ENCODE data around the gene AMN1.
"Not testable (repeated sequence)": the region's sequence is repeated elsewhere in the genome, so short reads cannot be mapped to it uniquely, and the experiment has no call there.

Gene AMN1

DNA sequence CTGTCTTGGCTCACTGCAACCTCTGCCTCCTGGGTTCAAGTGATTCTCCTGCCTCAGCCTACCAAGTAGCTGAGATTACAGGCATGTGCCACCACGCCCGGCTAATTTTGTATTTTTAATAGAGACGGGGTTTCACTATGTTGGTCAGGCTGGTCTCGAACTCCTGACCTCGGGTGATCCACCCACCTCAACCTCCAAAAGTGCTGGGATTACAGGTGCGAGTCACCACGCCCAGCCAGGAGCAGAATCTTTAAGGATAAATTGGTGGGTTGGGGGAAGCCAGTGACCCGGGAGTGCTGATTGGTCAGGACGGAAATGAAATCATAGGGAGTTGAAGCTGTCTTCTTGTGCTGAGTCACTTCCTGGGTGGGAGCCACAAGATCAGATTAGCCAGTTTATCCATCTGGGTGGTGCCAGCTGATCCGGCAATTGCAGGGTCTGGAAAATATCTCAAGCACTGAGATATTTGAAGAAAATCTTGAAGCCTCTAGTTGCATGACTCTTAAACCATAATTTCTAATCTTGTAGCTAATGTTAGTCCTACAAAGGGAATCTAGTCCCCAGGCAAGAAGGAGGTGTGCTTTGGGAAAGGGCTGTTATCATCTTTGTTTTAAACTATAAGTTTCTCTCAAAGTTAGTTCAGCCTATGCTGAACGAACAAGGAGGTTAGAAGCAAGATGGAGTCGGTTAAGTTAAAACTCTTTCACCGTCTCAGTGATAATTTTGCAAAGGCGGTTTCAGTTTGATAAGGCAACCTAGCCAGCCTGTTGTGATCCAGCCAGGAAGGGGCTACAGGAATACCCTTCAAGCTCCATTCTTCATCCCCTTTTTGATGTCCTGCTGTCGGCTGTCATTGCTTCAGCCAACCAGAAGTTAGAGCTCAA lies 5.0 kb upstream of the AMN1 start:
- not testable (repeated sequence) for DNase-seq (ENCODE audit: low spot score)

DNA sequence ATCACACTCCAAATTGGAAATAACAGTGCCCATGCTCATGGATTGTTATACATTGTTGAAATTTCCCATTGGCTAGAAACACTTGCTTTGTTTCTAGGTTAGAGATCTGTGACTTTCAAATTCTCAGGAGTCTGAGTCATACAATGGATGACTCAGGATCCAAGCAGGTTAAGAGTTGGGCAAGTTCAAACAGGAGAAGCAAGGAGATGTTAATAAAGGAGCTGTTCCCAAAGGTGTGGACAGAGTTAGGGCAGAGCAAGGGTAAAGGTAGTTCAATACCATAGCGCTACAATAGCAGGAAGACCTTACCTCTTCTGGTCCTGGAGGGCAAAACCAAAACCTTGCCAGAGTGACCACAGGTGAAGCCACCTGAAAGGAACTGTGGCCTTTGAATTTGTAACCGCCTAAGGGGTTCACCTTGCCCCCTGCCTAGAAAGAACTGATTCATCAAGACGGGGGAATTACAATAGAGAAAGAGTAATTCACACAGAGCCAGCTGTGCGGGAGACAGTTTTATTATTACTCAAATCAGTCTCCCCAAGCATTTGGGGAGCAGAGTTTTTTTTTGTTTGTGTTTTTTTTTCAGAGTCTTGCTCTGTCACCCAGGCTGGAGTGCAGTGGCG lies 4.2 kb upstream of the AMN1 start:
- no peak for DNase-seq (ENCODE audit: low spot score)

DNA sequence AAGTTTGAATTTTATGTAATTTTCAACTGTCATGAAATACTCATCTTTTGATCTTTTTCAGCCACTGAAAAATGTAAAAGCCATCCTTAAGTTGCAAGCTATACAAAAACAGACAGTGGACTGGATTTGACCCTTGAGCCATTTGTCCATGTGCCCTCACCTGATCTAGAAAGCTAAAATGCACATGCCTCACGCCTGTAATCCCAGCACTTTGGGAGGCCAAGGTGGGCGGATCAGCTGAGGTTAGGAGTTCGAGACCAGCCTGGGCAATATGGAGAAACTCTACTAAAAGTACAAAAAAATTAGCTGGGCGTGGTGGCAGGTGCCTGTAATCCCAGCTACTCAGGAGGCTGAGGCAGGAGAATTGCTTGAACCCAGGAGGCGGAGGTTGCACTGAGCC lies 2.4 kb upstream of the AMN1 start:
- not testable (repeated sequence) for DNase-seq (ENCODE audit: low spot score)

DNA sequence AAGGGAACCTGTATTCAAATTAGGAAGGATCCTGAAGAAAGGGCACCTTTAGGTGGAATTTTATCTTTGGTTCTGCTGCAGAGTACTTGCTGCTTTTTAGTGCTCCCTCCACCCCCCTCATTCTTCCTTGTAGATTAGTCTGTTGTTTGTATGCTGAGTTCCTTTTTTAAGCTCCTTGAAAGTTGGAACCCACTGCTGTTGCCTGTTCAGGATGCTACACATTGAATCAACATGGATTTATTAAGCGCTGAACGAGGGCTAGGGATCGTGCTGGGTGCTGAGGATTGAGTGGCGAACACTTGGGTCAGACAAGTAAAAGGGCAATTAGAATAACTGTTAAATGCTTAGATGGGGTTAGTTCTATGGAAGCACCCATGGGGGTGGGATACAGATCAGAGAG lies 884 bp upstream of the AMN1 start:
- no peak for DNase-seq (ENCODE audit: low spot score)

DNA sequence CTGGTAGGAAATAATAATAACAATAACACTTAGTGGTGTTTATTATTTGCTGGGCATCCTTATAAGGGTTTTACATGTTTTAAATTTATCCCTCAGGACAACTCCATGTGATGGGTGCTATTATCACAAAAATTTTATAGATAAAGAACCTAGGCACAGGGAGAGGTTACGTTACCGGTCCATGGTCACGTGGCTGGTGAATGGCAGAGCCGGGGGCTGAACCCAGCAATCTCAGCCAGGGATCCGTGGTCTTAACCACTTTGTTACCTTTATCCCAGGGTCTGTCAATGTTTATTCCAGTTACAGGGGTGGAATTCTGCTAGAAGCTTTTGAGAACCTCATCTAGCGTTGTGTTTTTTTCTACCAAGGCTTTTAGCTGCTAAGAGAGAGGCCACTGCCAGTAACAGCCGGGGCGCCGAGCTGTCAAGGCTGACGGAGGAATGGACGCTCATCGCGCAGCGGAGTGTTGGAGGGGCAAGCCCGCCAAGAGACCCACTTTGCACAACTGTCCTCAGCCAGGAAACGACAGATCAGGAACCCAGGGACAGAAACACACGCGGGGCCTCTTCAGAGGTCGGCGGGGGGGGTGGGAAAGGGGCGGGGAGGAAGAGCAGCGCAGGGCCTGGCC lies 418 bp downstream of the AMN1 start:
- DNase-seq (ENCODE audit: low spot score), result no peak

DNA sequence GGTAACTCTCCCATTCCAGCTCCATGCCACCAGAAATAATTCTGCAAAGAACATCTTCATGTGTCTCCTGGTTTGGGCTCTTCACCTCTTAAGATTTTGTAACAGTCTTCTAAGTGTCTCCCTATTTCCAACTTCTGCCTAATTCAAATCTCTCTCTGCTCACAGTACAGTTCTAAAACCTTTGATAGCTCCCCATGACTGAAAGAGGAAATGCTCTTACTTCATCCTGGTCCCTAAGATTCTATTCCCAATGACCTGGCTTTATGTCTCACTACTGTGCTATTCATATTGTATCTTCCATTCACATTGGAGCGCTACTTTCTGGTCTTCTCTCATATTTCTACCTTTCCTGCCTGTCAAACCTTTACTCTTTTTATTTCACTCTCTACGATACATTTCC lies 1.6 kb downstream of the AMN1 start:
- DNase-seq (ENCODE audit: low spot score), result no peak

DNA sequence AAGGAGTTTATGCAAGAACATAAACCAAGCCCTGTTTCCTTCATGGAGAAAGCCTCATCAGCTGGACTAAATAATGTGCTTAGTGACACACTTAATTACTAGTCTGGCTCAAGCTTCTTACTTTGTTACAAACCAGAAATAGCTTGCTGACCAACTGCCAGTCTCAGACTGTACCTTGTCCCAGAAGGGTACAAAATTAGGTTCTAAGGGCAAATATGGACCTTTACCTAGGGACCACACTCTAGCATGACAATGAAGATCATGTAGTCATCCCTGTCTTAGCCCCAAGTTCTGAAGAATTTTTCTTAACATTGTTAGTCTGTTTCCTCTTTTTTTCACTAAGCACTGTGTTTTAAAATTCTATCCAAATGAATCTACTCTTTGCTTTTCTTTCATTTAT lies 2.2 kb downstream of the AMN1 start:
- DNase-seq (ENCODE audit: low spot score), result no peak

DNA sequence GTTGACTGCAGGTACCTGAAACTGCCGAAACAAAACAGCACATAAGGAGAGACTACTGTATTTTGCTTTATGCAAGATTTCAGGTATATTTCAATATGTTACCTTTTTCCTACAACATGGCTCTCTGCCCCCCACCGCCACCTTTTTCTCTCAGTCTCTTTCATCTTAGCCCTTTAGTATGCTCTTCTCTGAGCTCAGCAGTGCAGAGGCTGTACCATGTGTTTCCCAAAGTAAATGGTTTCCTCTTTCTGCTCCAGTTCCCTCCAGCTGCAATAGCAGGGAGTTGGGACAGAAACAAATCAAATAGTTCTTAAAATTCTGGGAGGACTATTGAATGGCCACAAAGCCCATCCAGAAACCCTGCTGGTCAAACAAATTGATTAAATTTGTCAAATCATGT lies 4.3 kb downstream of the AMN1 start:
- DNase-seq (ENCODE audit: low spot score), result no peak

DNA sequence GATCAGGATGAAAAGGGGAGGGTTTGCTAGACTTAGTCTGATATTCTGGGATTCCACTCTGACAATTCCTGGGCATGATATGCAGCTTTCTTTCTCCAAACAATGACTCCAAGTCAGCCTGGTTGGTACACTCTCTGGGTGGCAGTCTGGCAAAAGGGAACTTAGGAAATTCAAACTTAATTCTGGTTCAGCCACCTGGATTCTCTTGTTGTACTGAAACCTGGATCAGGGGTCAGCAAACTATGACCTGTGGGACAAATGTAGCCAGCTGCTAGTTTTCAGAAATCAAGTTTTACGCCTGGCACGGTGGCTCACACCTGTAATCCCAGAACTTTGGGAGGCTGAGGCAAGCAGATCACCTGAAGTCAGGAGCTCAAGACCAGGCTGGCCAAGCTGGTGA lies 6.2 kb downstream of the AMN1 start:
- no peak for DNase-seq (ENCODE audit: low spot score)

DNA sequence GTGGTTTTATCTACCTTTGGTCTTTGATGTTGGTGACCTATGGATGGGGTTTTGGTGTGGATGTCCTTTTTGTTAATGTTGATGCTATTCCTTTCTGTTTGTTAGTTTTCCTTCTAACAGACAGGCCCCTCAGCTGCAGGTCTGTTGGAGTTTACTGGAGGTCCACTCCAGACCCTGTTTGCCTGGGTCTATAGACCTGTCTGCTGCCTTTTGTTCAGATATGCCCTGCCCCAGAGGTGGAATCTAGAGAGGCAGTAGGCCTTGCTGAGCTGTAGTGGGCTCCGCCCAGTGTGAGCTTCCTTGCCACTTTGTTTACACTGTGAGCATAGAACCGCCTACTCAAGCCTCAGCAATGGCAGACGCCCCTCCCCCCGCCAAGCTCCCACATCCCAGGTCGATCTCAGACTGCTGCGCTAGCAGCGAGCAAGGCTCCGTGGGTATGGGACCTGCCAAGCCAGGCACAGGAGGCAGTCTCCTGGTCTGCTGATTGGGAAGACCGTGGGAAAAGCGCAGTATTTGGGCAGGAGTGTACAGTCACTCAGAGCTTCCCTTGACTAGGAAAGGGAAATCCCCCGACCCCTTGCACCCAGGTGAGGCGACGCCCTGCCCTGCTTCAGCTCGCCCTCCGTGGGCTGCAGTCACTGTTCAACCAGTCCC lies 10.2 kb downstream of the AMN1 start:
- not testable (repeated sequence) for DNase-seq (ENCODE audit: low spot score)

DNA sequence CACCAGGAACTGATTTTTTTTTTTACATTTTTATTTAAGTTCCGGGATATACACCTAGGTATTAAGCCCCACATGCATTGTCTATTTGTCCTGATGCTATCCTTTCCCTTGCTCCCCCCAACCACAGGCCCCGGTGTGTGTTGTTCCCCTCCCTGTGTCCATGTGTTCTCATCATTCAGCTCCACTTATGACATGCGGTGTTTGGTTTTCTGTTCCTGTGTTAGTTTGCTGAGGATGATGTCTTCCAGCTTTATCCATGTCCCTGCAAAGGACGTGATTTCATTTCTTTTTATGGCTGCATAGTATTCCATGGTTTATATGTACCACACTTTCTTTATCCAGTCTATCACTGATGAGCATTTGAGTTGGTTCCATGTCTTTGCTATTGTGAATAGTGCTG lies 11.8 kb downstream of the AMN1 start:
- not testable (repeated sequence) for DNase-seq (ENCODE audit: low spot score)

DNA sequence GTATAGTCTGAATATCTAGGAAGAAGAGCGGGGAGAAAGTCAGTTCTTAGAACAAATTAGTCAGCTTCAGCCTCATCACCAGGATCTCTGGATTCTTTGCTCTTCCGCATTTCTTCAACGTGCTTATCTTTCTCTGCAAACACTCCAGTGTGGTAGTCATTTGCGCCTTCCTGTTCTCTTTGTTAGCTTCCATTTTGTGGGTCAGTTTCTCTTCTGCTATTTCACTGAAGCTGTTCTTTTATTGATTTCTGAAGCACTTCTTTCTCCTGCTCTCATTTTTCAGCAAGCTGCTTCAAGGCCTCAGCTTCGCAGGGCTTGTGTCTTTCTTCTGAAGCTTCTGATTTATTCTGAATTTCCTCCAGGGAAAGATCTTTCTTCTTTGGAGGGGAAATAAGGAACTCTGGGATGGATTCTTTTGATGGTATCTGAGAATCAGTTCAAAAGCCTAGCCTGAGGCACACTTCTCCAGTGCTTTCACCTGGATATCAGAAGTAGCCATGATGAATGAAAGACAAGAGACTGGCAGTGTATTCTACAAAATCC lies 13.5 kb downstream of the AMN1 start:
- peak; percentile 51 for DNase-seq (ENCODE audit: low spot score)

DNA sequence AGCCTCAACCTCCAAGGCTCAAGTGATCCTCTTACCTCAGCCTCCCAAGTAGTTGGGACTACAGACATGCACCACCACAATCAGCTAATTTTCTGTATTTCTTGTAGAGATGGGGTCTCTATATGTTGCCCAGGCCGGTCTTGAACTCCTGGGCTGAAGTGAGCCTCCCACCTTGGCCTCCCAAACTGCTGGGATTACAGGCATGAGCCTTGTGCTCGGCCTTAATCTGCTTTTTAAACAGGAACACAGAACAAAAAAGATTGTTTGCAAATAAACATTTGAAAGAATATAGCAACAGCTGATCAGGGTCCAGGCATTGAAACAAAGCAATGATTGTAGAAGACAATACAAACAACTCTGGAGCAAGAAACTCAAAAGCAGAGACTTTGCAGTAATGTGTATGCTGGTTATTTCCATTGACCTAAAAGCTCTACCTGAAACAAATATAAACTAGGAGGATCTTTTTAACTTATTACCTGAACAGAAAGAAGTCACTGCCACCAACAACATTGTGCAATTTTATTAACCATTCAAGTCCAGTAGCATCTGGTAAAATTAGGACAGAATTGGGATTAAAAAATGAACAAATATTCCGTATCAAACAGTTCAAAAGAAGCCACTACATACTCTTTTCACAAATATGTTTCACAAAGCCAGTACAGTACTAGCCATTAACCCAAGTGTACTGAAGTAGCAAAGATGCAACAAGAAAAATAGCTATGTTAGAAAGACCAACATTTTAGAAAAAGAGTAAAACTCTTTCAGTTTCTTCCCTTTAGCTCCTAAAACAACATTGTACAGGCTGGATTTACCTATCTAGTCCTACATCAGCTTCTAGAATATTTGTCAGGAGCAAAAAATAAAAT lies 14.2 kb downstream of the AMN1 start:
- peak; percentile 31 for DNase-seq (ENCODE audit: low spot score)

DNA sequence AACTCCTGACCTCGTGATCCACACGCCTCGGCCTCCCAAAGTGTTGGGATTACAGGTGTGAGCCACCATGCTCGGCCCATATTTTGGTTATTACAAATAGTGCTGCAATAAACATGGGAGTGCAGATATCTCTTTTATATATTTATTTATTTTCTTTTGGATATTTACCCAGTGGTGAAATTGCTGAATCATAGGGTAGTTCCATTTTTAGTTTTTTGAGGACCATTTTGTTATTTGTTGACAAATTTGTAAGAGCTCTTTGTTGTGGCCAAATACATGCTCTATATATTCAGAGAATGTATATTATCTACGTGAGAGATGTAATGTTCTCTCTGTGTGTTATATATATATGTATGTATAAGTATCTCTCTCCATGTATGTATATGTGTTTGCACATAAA lies 15.9 kb downstream of the AMN1 start:
- DNase-seq (ENCODE audit: low spot score), result no peak

DNA sequence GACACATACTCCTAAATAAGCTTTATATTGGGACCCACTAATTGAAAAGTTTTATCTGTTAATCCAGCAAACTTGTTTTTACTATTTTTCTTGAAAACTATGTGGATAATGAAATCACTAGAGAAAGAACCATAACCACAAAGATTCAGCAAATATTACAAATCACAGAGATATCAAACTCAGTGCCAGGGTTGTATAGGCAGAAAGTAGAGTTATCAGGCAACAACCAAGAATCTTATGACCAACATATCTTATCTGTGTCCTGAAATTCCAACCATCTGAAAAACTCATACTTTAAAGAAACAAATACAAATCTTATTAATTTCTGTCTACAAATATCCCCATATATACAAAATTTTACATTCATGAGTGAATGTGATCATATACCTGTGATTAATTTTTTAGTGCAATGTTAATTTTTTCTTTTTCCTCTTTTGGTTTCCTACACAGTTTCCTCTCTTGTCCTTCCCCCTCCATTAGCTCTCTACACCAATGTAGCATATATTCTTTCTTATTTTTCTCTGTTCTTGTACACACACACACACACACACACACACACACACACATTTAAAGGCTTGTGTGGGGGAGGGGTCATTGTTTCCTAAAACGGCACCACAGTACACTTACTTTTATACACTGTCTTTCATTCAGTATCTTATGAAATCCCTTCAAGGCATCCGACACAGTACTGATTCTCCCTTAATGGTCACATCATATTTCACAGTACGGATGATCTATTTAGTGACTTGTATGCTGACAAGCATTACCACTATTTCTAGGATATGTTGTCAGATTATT lies 18.6 kb downstream of the AMN1 start:
- DNase-seq (ENCODE audit: low spot score), result no peak

DNA sequence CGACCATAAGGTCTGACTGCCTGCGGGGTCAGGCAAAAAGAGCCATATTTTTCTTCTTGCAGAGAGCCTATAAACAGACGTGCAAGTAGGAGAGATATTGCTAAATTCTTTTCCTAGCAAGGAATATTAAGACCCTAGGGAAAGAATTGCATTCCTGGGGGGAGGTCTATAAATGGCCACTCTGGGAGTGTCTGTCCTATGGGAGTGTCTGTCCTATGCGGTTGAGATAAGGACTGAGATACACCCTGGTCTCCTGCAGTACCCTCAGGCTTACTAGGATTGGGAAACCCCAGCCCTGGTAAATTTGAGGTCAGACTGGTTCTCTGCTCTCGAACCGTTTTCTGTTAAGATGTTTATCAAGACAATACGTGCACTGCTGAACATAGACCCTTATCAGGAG lies 20.7 kb downstream of the AMN1 start:
- DNase-seq (ENCODE audit: low spot score), result not testable (repeated sequence)

DNA sequence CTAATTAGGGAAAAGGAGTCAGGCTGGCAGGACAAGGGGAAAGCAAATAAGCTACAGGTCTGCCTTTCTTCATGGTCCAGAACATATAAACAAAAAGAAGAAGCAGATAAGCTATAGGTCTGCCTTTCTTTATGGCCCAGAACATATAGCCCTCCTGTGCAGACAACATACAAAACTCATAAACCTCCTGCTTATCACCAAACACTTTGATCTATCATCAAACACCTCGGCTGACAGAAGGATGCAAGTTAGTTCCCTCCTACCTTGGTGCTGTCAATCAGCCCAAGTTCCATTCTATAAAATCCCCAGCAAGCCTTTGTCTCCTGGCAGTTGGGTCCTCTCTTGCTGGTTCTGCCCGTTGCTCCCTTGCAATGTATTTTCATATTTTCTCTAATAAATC lies 23.2 kb downstream of the AMN1 start:
- no peak for DNase-seq (ENCODE audit: low spot score)

DNA sequence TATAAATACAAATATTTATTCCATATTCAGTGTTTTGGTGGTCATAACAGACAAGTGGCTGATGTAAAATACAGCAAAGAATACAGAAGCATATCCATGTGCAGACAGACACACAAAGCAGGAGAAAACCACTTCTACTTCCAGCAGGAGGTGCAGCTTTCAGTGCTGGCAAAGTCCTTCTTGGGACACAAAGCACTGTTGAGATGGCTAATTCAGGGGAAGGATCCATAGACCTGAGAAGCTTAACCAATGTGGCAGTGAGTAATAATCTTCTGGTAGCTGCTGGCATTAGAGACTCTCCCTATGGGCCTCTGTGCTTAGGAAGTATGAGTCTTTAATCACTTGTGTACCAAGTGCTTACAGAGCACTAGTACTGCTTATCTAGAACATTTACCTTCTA lies 26.8 kb downstream of the AMN1 start:
- no peak for DNase-seq (ENCODE audit: low spot score)

DNA sequence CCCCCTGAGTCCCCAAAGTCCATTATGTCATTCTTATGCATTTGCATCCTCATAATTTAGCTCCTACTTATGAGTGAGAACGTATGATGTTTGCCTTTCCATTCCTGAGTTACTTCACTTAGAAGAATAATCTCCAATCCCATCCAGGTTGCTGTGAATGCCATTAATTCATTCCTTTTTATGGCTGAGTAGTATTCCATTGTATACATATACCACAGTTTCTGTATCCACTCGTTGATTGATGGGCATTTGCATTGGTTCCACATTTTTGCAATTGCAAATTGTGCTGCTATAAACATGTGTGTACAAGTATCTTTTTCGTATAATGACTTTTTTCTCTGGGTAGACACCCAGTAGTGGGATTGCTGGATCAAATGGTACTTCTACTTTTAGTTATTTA lies 38.9 kb downstream of the AMN1 start:
- DNase-seq (ENCODE audit: low spot score), result not testable (repeated sequence)

DNA sequence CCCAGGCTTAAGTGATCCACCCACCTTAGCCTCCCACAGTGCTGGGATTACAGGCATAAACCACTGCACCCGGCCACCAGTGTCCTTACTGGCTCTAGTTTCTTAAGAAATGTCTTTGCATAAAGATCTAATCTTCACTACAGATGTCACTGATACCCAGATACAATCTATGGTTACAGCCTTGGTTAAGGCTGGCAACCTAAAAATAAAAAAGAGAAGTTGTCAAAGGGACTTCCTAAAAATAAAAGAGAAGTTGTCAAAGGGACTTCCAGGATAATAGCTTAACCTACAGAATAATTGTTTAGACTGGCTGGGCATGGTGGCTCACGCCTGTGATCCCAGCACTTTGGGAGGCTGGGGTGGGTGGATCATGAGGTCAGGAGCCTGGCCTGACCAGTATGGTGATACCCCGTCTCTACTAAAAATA lies 41.7 kb downstream of the AMN1 start:
- peak; percentile 50 for DNase-seq (ENCODE audit: low spot score)

DNA sequence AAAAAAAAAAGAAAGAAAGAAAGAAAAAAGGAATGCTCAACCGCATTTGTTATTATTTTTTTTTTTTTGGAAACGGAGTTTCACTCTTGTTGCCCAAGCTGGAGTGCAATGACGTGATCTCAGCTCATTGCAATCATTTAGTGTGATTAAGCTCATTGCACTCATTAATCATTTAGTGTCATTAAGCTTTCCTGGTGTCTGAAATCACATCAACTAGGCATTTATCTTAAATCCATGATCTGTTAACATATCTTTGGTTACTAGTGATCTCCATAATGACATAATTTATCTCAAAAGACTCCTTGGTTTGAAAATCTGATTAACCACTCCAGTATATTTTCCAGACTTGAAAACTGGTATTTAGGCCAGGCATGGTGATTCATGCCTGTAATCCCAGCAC lies 43.0 kb downstream of the AMN1 start:
- no peak for DNase-seq (ENCODE audit: low spot score)

All from globus pallidus (tissue), 1 donor.